Measurements from ENCODE around the gene CTBP1. TPM values are rescaled to one million over a fixed set of nuclear protein-coding genes. Genes with fewer than 3 reads are reported as not detected.

CTBP1 gene
- 126 and 139 TPM in 2 replicates for total RNA-seq

GRCh38 chr4:1248245-1249147 is at the start of gene CTBP1:
Gene CTBP1 (minus strand): TSS chr4:1249130. CDS start chr4:1241331, 7,799 bp downstream.

GRCh38 chr4:1289207-1290164 is 40.6 kb upstream of the CTBP1 start, which contains the start of gene MAEA:
Gene MAEA (plus strand): TSS chr4:1289891. CDS start chr4:1289914, 23 bp downstream.

GRCh38 chr4:1172228-1172851 is 76.6 kb downstream of the CTBP1 start, which contains the start of gene SPON2:
Gene SPON2 (minus strand): TSS chr4:1172583.

Other genes starting within 250 kb of the CTBP1 start
- gene FGFRL1, start 237.5 kb downstream of the CTBP1 start, total RNA-seq: 26.2 and 34.8 TPM in 2 replicates
- gene RNF212, start 135.6 kb downstream of the CTBP1 start, total RNA-seq: 0.37 and 1.3 TPM in 2 replicates
- gene SPON2, start 76.5 kb downstream of the CTBP1 start, total RNA-seq: 253 and 255 TPM in 2 replicates
- gene MAEA, start 40.8 kb upstream of the CTBP1 start, total RNA-seq: 68.8 and 70.0 TPM in 2 replicates
- 3.6 and 4.7 TPM in 2 replicates for gene UVSSA, start 98.1 kb upstream of the CTBP1 start, total RNA-seq
- not detected in 2 replicates for gene NKX1-1, start 157.3 kb upstream of the CTBP1 start, total RNA-seq